ENCODE data around the gene PPARG. TPM values are rescaled to one million over a fixed set of nuclear protein-coding genes. Genes with fewer than 3 reads are reported as not detected.

Gene PPARG
- total RNA-seq, 1 experiment from 2014 or later = 0.79 TPM

GRCh38 chr3:12462159-12462947, 173.5 kb downstream of the PPARG start (continued):
- TF ChIP-seq USF2 (CRISPR knock-in tag; IDR thresholded peaks at IDR 0.05) (no peak), IRF1 (CRISPR knock-in tag; IDR thresholded peaks at IDR 0.05) (no peak), ERG (CRISPR knock-in tag; IDR thresholded peaks at IDR 0.05) (no peak), E2F1 (CRISPR knock-in tag; IDR thresholded peaks at IDR 0.05) (no peak), OVOL2 (CRISPR knock-in tag; IDR thresholded peaks at IDR 0.05; ENCODE audit: borderline replicate concordance) (no peak), CBFB (CRISPR knock-in tag; IDR thresholded peaks at IDR 0.05; ENCODE audit: low read depth) (no peak)

GRCh38 chr3:12463686-12464085, 174.8 kb downstream of the PPARG start:
- Mint-ChIP-seq H3K36me3 (no peaks in the 10 kb centered on the region), H3K9me3 (no peaks in the 10 kb centered on the region), H3K4me3 (no peak overlapping the region), H3K27ac (no peak overlapping the region), H3K27me3 (ENCODE audit: low read depth) (no peaks in the 10 kb centered on the region), H3K4me1 (no peaks in the 10 kb centered on the region)
- ChIA-PET CTCF (interaction anchor here (0.6 to 1.3 kb wide), 2 partner anchors 10 to 16 kb away, joined by 3 to 8 read pairs; no protein-coding TSS in a partner anchor), POLR2A (no interaction called here)
- no peak for DNase-seq (ENCODE audit: low spot score)
- TF ChIP-seq STAT6 (CRISPR knock-in tag; conservative IDR thresholded peaks at IDR 0.05; ENCODE audit: low read depth) (no peak), GRHL2 (CRISPR knock-in tag; IDR thresholded peaks at IDR 0.05; ENCODE audit: insufficient replicate concordance, severe bottlenecking) (no peak)
- ATAC-seq = no peak

GRCh38 chr3:12464181-12464580, 175.3 kb downstream of the PPARG start:
- H3K4me3 Mint-ChIP-seq = no peak overlapping the region
- CTCF ChIA-PET = interaction anchor here (1.0 kb wide), 1 partner anchor 16 kb away, joined by 4 read pairs; no protein-coding TSS in a partner anchor
- ATAC-seq (no peak), DNase-seq (ENCODE audit: low spot score) (no peak)
- no peaks in the 10 kb centered on the region for H3K9me3 Mint-ChIP-seq
- H3K36me3 Mint-ChIP-seq = no peaks in the 10 kb centered on the region
- H3K27me3 Mint-ChIP-seq (ENCODE audit: low read depth) = no peaks in the 10 kb centered on the region
- TF ChIP-seq NFATC4 (CRISPR knock-in tag; IDR thresholded peaks at IDR 0.05) (no peak), MLX (CRISPR knock-in tag; IDR thresholded peaks at IDR 0.05) (no peak), USF1 (CRISPR knock-in tag; IDR thresholded peaks at IDR 0.05) (no peak), TEAD1 (CRISPR knock-in tag; IDR thresholded peaks at IDR 0.05) (no peak), AR (CRISPR knock-in tag; IDR thresholded peaks at IDR 0.05) (no peak)
- POLR2A ChIA-PET = no interaction called here
- no peak overlapping the region for H3K27ac Mint-ChIP-seq
- no peaks in the 10 kb centered on the region for H3K4me1 Mint-ChIP-seq
